Measurements from ENCODE around the gene GLIS1. TPM values are rescaled to one million over a fixed set of nuclear protein-coding genes. Genes with fewer than 3 reads are reported as not detected.

GLIS1 gene
- total and polyA plus RNA-seq, 2 experiments from 2014 or later = 0.26 to 0.31 TPM

DNA sequence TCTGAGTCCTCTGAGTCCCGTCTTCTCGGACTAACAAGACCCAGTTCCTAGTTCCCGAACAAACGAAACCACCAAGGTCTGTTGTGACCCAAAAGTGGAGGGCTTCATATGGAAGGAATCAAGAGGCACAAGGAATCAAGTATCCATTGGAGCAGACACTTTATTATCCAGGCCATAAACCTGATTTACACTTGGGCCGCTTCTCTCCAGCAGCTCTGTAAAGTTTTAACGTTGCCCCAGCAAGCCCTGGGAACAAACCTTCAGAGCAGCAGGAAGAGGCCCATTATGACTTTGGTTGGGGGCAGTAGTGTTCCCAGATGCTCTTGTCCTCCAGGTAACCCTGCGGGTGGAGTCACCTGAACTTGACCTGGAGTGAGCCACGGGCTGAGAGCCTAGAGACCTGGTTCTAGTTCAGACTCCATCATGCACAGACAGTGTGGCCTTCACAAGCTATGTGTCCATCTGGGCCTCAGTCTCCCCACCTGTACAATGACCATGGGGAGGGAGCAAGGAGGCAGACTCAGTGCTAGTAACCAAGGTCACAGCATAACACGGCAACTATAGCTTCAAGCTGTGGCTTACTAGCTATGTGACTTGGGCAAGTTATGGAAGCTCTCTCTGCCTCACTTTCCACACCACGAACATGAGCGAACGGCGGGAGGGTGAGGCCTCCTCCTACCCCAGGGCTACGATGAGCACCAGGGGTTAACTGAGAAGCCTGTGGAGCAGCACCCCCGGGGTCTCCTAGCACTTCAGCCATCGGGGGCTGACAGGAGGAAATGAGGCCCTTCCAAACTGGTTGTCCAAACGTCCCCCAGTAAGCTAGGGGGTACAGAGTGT lies 95.7 kb downstream of the GLIS1 start:
- H3K4me3 ChIP-seq = no peak overlapping the region
- peaks cover 22% of the 10 kb centered on the region; the same call in 2 of the 3 replicates for H3K4me1 Mint-ChIP-seq
- H3K79me2 ChIP-seq (replicated peaks; ENCODE audit: insufficient read depth) = no peaks in the 10 kb centered on the region
- DNase-seq (ENCODE audit: low spot score) = no peak
- no peaks in the 10 kb centered on the region for H3K36me3 ChIP-seq (ENCODE audit: insufficient read depth)
- H3K4me1 ChIP-seq (ENCODE audit: insufficient read depth) = no peaks in the 10 kb centered on the region
- H3F3A ChIP-seq (replicated peaks; ENCODE audit: low read depth) = no peaks in the 10 kb centered on the region
- H3K27me3 ChIP-seq (ENCODE audit: insufficient read depth) = no peaks in the 10 kb centered on the region
- no peaks in the 10 kb centered on the region for H3K9me2 ChIP-seq (ENCODE audit: insufficient read depth)
- no peak overlapping the region for H3K27ac Mint-ChIP-seq
- H3K27ac ChIP-seq (ENCODE audit: low read depth) = no peak overlapping the region
- H3K4me3 Mint-ChIP-seq = no peak overlapping the region
- TF ChIP-seq CTCF (conservative IDR thresholded peaks at IDR 0.05; ENCODE audit: low read depth in 2 of 2) (no peak), EZH2 (IDR thresholded peaks at IDR 0.05; ENCODE audit: low read depth, unreplicated experiment) (no peak), STAT1 (IDR thresholded peaks at IDR 0.05; ENCODE audit: unreplicated experiment) (no peak), POLR2AphosphoS5 (IDR thresholded peaks at IDR 0.05; ENCODE audit: low read depth) (no peak), CREB1 (CRISPR knock-in tag; IDR thresholded peaks at IDR 0.05; ENCODE audit: low read depth) (no peak), JUNB (IDR thresholded peaks at IDR 0.05; ENCODE audit: unreplicated experiment) (no peak), EZH2phosphoT487 (IDR thresholded peaks at IDR 0.05; ENCODE audit: unreplicated experiment) (no peak), ZNF331 (CRISPR knock-in tag; IDR thresholded peaks at IDR 0.05; ENCODE audit: low read depth) (no peak), ZNF114 (CRISPR knock-in tag; IDR thresholded peaks at IDR 0.05) (no peak)
- TF ChIP-seq, protein P1, sequence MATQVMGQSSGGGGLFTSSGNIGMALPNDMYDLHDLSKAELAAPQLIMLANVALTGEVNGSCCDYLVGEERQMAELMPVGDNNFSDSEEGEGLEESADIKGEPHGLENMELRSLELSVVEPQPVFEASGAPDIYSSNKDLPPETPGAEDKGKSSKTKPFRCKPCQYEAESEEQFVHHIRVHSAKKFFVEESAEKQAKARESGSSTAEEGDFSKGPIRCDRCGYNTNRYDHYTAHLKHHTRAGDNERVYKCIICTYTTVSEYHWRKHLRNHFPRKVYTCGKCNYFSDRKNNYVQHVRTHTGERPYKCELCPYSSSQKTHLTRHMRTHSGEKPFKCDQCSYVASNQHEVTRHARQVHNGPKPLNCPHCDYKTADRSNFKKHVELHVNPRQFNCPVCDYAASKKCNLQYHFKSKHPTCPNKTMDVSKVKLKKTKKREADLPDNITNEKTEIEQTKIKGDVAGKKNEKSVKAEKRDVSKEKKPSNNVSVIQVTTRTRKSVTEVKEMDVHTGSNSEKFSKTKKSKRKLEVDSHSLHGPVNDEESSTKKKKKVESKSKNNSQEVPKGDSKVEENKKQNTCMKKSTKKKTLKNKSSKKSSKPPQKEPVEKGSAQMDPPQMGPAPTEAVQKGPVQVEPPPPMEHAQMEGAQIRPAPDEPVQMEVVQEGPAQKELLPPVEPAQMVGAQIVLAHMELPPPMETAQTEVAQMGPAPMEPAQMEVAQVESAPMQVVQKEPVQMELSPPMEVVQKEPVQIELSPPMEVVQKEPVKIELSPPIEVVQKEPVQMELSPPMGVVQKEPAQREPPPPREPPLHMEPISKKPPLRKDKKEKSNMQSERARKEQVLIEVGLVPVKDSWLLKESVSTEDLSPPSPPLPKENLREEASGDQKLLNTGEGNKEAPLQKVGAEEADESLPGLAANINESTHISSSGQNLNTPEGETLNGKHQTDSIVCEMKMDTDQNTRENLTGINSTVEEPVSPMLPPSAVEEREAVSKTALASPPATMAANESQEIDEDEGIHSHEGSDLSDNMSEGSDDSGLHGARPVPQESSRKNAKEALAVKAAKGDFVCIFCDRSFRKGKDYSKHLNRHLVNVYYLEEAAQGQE (IDR thresholded peaks at IDR 0.05; ENCODE audit: unreplicated experiment) = no peak
- TF ChIP-seq, protein P2, sequence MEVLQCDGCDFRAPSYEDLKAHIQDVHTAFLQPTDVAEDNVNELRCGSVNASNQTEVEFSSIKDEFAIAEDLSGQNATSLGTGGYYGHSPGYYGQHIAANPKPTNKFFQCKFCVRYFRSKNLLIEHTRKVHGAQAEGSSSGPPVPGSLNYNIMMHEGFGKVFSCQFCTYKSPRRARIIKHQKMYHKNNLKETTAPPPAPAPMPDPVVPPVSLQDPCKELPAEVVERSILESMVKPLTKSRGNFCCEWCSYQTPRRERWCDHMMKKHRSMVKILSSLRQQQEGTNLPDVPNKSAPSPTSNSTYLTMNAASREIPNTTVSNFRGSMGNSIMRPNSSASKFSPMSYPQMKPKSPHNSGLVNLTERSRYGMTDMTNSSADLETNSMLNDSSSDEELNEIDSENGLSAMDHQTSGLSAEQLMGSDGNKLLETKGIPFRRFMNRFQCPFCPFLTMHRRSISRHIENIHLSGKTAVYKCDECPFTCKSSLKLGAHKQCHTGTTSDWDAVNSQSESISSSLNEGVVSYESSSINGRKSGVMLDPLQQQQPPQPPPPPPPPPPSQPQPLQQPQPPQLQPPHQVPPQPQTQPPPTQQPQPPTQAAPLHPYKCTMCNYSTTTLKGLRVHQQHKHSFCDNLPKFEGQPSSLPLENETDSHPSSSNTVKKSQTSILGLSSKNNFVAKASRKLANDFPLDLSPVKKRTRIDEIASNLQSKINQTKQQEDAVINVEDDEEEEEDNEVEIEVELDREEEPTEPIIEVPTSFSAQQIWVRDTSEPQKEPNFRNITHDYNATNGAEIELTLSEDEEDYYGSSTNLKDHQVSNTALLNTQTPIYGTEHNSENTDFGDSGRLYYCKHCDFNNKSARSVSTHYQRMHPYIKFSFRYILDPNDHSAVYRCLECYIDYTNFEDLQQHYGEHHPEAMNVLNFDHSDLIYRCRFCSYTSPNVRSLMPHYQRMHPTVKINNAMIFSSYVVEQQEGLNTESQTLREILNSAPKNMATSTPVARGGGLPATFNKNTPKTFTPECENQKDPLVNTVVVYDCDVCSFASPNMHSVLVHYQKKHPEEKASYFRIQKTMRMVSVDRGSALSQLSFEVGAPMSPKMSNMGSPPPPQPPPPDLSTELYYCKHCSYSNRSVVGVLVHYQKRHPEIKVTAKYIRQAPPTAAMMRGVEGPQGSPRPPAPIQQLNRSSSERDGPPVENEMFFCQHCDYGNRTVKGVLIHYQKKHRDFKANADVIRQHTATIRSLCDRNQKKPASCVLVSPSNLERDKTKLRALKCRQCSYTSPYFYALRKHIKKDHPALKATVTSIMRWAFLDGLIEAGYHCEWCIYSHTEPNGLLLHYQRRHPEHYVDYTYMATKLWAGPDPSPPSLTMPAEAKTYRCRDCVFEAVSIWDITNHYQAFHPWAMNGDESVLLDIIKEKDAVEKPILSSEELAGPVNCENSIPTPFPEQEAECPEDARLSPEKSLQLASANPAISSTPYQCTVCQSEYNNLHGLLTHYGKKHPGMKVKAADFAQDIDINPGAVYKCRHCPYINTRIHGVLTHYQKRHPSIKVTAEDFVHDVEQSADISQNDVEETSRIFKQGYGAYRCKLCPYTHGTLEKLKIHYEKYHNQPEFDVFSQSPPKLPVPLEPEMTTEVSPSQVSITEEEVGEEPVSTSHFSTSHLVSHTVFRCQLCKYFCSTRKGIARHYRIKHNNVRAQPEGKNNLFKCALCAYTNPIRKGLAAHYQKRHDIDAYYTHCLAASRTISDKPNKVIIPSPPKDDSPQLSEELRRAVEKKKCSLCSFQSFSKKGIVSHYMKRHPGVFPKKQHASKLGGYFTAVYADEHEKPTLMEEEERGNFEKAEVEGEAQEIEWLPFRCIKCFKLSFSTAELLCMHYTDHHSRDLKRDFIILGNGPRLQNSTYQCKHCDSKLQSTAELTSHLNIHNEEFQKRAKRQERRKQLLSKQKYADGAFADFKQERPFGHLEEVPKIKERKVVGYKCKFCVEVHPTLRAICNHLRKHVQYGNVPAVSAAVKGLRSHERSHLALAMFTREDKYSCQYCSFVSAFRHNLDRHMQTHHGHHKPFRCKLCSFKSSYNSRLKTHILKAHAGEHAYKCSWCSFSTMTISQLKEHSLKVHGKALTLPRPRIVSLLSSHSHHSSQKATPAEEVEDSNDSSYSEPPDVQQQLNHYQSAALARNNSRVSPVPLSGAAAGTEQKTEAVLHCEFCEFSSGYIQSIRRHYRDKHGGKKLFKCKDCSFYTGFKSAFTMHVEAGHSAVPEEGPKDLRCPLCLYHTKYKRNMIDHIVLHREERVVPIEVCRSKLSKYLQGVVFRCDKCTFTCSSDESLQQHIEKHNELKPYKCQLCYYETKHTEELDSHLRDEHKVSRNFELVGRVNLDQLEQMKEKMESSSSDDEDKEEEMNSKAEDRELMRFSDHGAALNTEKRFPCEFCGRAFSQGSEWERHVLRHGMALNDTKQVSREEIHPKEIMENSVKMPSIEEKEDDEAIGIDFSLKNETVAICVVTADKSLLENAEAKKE (CRISPR knock-in tag; IDR thresholded peaks at IDR 0.05) = no peak
- no peaks in the 10 kb centered on the region for H3K9me3 Mint-ChIP-seq
- no peaks in the 10 kb centered on the region; the same call in 2 of the 3 replicates for H3K36me3 Mint-ChIP-seq (ENCODE audit: low read depth)
- no peak overlapping the region for H2AFZ ChIP-seq
- H3K4me2 ChIP-seq = no peak overlapping the region
- ATAC-seq = no peak
- H3K27me3 Mint-ChIP-seq (ENCODE audit: insufficient read depth, low read depth, poor library complexity) = peaks cover 13% of the 10 kb centered on the region
- H4K20me1 ChIP-seq (replicated peaks; ENCODE audit: insufficient read depth) = no peaks in the 10 kb centered on the region

Measured in GM23338 (cell line).